K562 (cell line): Measurements from ENCODE around the gene GFAP. TPM values are rescaled to one million over a fixed set of nuclear protein-coding genes. Genes with fewer than 3 reads are reported as not detected.
A peak's percentile ranks its signal among the peaks of the same experiment; 100 is the strongest.

ENCODE experiments used
- BRD4 ChIP-seq: fragments of 200-600 bp; sonication (generic); IDR thresholded peaks from 2 replicates; pipeline ENCODE4 v1.6.1; 2017; ENCODE audit warnings: inconsistent platforms
- EP300 ChIP-seq: IDR thresholded peaks from 2 replicates; pipeline ENCODE4 v1.6.1; 2012; ENCODE audit warnings: low read length, improper control_type of control experiment
- ETS2 ChIP-seq: IDR thresholded peaks from 2 replicates; pipeline ENCODE4 v1.6.1; 2016; ENCODE audit warnings: borderline replicate concordance, missing genetic modification characterization, mild to moderate bottlenecking, moderate library complexity, missing compliant biosample characterization; ENCODE audit not compliant: poor library complexity, severe bottlenecking
- ETV1 ChIP-seq: fragments of 450-650 bp; conservative IDR thresholded peaks from 2 replicates; pipeline ENCODE4 v1.6.1; 2016; ENCODE audit warnings: missing genetic modification characterization, control low read depth, low read depth, missing compliant biosample characterization
- ETV5 ChIP-seq: sonication (generic); formaldehyde crosslinking; IDR thresholded peaks from 2 replicates; pipeline ENCODE4 v1.4.0; 2020; ENCODE audit warnings: low read depth, mild to moderate bottlenecking, missing genetic modification reagents
- FOS ChIP-seq: IDR thresholded peaks from 3 replicates; pipeline ENCODE4 v1.6.1; 2011; ENCODE audit not compliant: insufficient read length; ENCODE audit errors: extremely low read depth
- HDAC8 ChIP-seq: fragments of 450-650 bp; IDR thresholded peaks from 2 replicates; pipeline ENCODE4 v1.6.1; 2016; ENCODE audit warnings: mild to moderate bottlenecking, missing genetic modification characterization, moderate library complexity, missing compliant biosample characterization
- HOMEZ ChIP-seq: fragments of 250-450 bp; sonication (Bioruptor Pico); IDR thresholded peaks from 2 replicates; pipeline ENCODE4 v1.4.0; 2020; ENCODE audit warnings: mild to moderate bottlenecking, moderate library complexity
- HOXB6 ChIP-seq: fragments of 250-450 bp; sonication (Bioruptor Pico); IDR thresholded peaks from 2 replicates; pipeline ENCODE4 v1.5.1; 2022; ENCODE audit warnings: mild to moderate bottlenecking, borderline replicate concordance
- KAT7 ChIP-seq: sonication (generic); formaldehyde crosslinking; IDR thresholded peaks from 2 replicates; pipeline ENCODE4 v1.8.0; 2022; ENCODE audit warnings: missing genetic modification reagents, mild to moderate bottlenecking, borderline replicate concordance
- NFIC ChIP-seq: fragments of 450-650 bp; IDR thresholded peaks from 2 replicates; pipeline ENCODE4 v1.6.1; 2017; ENCODE audit warnings: mild to moderate bottlenecking, inconsistent platforms
- NFYB ChIP-seq: IDR thresholded peaks from 2 replicates; pipeline ENCODE4 v1.6.1; 2011; ENCODE audit warnings: mild to moderate bottlenecking, moderate library complexity; ENCODE audit not compliant: insufficient read length; ENCODE audit errors: extremely low read depth
- PHB2 ChIP-seq: fragments of 450-650 bp; IDR thresholded peaks from 2 replicates; pipeline ENCODE4 v1.6.1; 2017; ENCODE audit warnings: low read depth
- SMAD4 ChIP-seq: fragments of 250-450 bp; sonication (Bioruptor Pico); conservative IDR thresholded peaks from 2 replicates; pipeline ENCODE4 v1.8.0; 2021; ENCODE audit warnings: inconsistent platforms, mild to moderate bottlenecking, moderate library complexity
- SMARCA4 ChIP-seq: fragments of 450-650 bp; IDR thresholded peaks from 2 replicates; pipeline ENCODE4 v1.6.1; 2016
- TOE1 ChIP-seq, 2 experiments: fragments of 450-650 bp in 1 of 2; sonication (generic) in 1 of 2; formaldehyde crosslinking in 1 of 2; IDR thresholded peaks; 2 replicates each; pipeline versions ENCODE4 v1.7.1 to v1.8.0; 2016 to 2022; ENCODE audit warnings: borderline replicate concordance in 2 of 2, mild to moderate bottlenecking in 2 of 2, antibody characterized with exemption in 1 of 2, inconsistent platforms in 1 of 2, low read depth in 1 of 2, missing genetic modification reagents in 1 of 2, moderate library complexity in 1 of 2
- ZNF134 ChIP-seq: fragments of 250-450 bp; sonication (Bioruptor Pico); conservative IDR thresholded peaks from 2 replicates; pipeline ENCODE4 v1.4.0; 2020
- ZNF24 ChIP-seq: fragments of 450-650 bp; IDR thresholded peaks from 2 replicates; pipeline ENCODE4 v1.6.1; 2016
- ZNF282 ChIP-seq: sonication (generic); formaldehyde crosslinking; IDR thresholded peaks from 2 replicates; pipeline ENCODE4 v1.8.1; 2023; ENCODE audit warnings: missing genetic modification reagents
- ZNF398 ChIP-seq: fragments of 250-450 bp; sonication (Bioruptor Pico); IDR thresholded peaks from 2 replicates; pipeline ENCODE4 v1.8.0; 2021; ENCODE audit warnings: moderate library complexity, mild to moderate bottlenecking, inconsistent platforms
- ZNF512 ChIP-seq: IDR thresholded peaks from 2 replicates; pipeline ENCODE4 v1.6.1; 2016; ENCODE audit warnings: missing genetic modification characterization, missing compliant biosample characterization
- ZNF655 ChIP-seq: fragments of 250-450 bp; sonication (Bioruptor Pico); IDR thresholded peaks from 2 replicates; pipeline ENCODE4 v1.5.0; 2021
- polyA plus RNA-seq, 8 experiments: library from polyadenylated mRNA; depleted of rRNA in 4 of 8; stranded (reverse) in 5 of 8; unstranded in 3 of 8; fragments of >200 nt; fragmentation: Nextera tagmentation in 2 of 8; fragmentation: Illumina TruSeq in 1 of 8; extraction: Ambion mirVana in 2 of 8; extraction: Trizol in 1 of 8; gene quantifications; 2 replicates each; pipeline versions ENCODE4 v1.2.1 to v1.2.3, GENCODE V29; 2011 to 2014; ENCODE audit warnings: inconsistent platforms in 1 of 8, missing spikeins in 1 of 8
- total RNA-seq, 7 experiments: library from RNA; depleted of rRNA in 6 of 7; stranded (reverse); fragments of >200 nt in 6 of 7; fragmentation: Illumina TruSeq in 2 of 7; extraction: Trizol in 2 of 7; gene quantifications; 2 replicates each; pipeline versions ENCODE4 v1.2.1 to v1.2.3, GENCODE V29; 2011 to 2021; ENCODE audit warnings: low replicate concordance in 1 of 7

Gene GFAP
- total and polyA plus RNA-seq, 9 of the 15 experiments (the other 6 are each of a cell fraction or from before 2014, with no cell fraction given) = 0.07 to 1.4 (median 0.60) TPM; not detected in 1

GRCh38 chr17:44906763-44907728, 8.3 kb downstream of the GFAP start (continued):
- TF ChIP-seq HOMEZ = no peak
- TF ChIP-seq HDAC8 = no peak
- no peak for TF ChIP-seq ETS2
- no peak for TF ChIP-seq HOXB6 (CRISPR knock-in tag)
- TF ChIP-seq NFYB = no peak
- TF ChIP-seq ZNF512 (tag) = no peak
- no peak; the same call in 1 of the 2 replicates for TF ChIP-seq ETV5 (CRISPR knock-in tag)
- peak; percentile 35; the same call in 1 of the 2 replicates for TF ChIP-seq NFIC
- no peak for TF ChIP-seq ZNF655 (CRISPR knock-in tag)
- TF ChIP-seq ZNF24 = 0 out of 2 replicates have a peak, but pooled peaks have one; percentile 13
- TF ChIP-seq SMARCA4 = peak; percentile 66
- no peak for TF ChIP-seq ZNF134 (CRISPR knock-in tag)
- no peak for TF ChIP-seq KAT7
- TF ChIP-seq FOS = no peak
- TF ChIP-seq PHB2 = no peak
- TF ChIP-seq EP300 = no peak; the same call in 1 of the 2 replicates
- no peak for TF ChIP-seq ZNF398 (CRISPR knock-in tag)
- TF ChIP-seq BRD4 = no peak
- TF ChIP-seq SMAD4 (CRISPR knock-in tag) = peak; percentile 61; the same call in 1 of the 2 replicates
- TF ChIP-seq ETV1 (tag) = no peak
- TF ChIP-seq ZNF282 (CRISPR knock-in tag) = no peak
- no peak for TF ChIP-seq TOE1 (IDR thresholded peaks at IDR 0.05; ENCODE audit: borderline replicate concordance)
- TF ChIP-seq TOE1 (CRISPR knock-in tag; IDR thresholded peaks at IDR 0.05; ENCODE audit: borderline replicate concordance, low read depth) = no peak
